Measurements from ENCODE around the gene HSD11B1L.
A peak's percentile ranks its signal among the peaks of the same experiment; 100 is the strongest.

Gene HSD11B1L

GRCh38 chr19:5680437-5681368, at the start of gene HSD11B1L, which contains the start of gene MICOS13:
Gene HSD11B1L (plus strand): TSS chr19:5681027. CDS start chr19:5684833, 3,806 bp downstream.
Gene MICOS13 (minus strand): TSS chr19:5680516. CDS start chr19:5680486, 30 bp downstream.
- DNase-seq: peak; percentile 98

GRCh38 chr19:5631567-5632240, 49.1 kb upstream of the HSD11B1L start:
- DNase-seq: no peak

GRCh38 chr19:5632241-5632612, 48.6 kb upstream of the HSD11B1L start:
- DNase-seq: no peak

- no peak for DNase-seq
Observed at GRCh38 chr19:5632657-5633056, 48.2 kb upstream of the HSD11B1L start.

GRCh38 chr19:5635427-5635826, 45.4 kb upstream of the HSD11B1L start:
- DNase-seq: no peak

- DNase-seq: no peak
Observed at GRCh38 chr19:5637971-5638370, 42.9 kb upstream of the HSD11B1L start.

GRCh38 chr19:5641171-5641570, 39.7 kb upstream of the HSD11B1L start:
- no peak for DNase-seq

- DNase-seq: no peak
Observed at GRCh38 chr19:5642204-5642603, 38.6 kb upstream of the HSD11B1L start.

- DNase-seq: no peak
Observed at GRCh38 chr19:5643060-5643459, 37.8 kb upstream of the HSD11B1L start.

GRCh38 chr19:5644037-5644436, 36.8 kb upstream of the HSD11B1L start:
- DNase-seq: no peak

- peak; percentile 34 for DNase-seq
Observed at GRCh38 chr19:5645409-5645808, 35.4 kb upstream of the HSD11B1L start.

GRCh38 chr19:5646703-5647102, 34.1 kb upstream of the HSD11B1L start:
- DNase-seq: no peak

- no peak for DNase-seq
Observed at GRCh38 chr19:5648464-5648863, 32.4 kb upstream of the HSD11B1L start.

GRCh38 chr19:5651361-5651760, 29.5 kb upstream of the HSD11B1L start:
- DNase-seq: no peak

GRCh38 chr19:5652261-5652660, 28.6 kb upstream of the HSD11B1L start:
- no peak for DNase-seq

GRCh38 chr19:5654931-5655330, 25.9 kb upstream of the HSD11B1L start:
- DNase-seq: no peak

GRCh38 chr19:5655412-5655811, 25.4 kb upstream of the HSD11B1L start:
- DNase-seq: no peak

- DNase-seq: no peak
Observed at GRCh38 chr19:5661483-5661882, 19.3 kb upstream of the HSD11B1L start.

GRCh38 chr19:5663904-5664303, 16.9 kb upstream of the HSD11B1L start:
- DNase-seq: no peak

- no peak for DNase-seq
Observed at GRCh38 chr19:5664515-5664914, 16.3 kb upstream of the HSD11B1L start.

GRCh38 chr19:5665781-5666513, 14.9 kb upstream of the HSD11B1L start:
- DNase-seq: no peak

GRCh38 chr19:5666921-5667610, 13.8 kb upstream of the HSD11B1L start:
- DNase-seq: no peak

Measured in NCI-H2029 (cell line).